Inflammatory macrophage treated with lipopolysaccharide for 1 hour (primary cell): Measurements from ENCODE around the gene RMI2.

Source experiments
- DNase-seq, 2 donors: peaks; one replicate each; pipeline ENCODE4 v3.0.0-alpha.2; 2020 to 2022

RMI2 gene

DNA sequence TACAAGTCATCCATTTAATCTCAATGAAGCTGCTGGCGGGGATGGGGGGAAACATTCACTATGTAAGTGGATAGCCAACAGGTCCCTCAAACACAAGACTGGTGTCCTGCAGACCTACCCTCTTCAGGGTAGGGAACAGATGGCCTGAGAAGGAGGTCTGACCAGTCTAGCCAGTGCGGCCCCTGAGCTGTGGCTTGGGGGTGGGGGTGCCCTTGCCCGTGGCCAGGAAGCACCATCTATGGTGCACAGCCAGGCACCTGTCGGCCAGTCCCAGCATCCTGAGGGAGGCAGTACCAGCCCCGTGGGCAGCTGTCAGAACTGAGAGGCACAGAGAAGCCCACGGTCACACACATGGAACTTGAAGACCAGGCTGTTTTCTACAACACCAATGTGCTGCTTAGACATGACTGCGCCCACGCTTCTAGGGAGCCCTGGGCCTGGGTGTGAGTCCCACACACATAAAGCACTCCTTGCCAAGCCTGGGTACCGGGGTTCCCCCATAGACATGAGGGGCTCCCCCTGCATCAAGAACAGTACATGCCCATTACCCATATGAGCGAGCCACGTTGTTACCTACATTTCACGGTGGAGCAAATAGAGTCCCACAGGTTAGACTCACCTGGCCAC lies 40.9 kb downstream of the RMI2 start:
- DNase-seq = no peak

- no peak for DNase-seq
Measured at GRCh38 chr16:11386791-11387546, 41.7 kb downstream of the RMI2 start.

DNA sequence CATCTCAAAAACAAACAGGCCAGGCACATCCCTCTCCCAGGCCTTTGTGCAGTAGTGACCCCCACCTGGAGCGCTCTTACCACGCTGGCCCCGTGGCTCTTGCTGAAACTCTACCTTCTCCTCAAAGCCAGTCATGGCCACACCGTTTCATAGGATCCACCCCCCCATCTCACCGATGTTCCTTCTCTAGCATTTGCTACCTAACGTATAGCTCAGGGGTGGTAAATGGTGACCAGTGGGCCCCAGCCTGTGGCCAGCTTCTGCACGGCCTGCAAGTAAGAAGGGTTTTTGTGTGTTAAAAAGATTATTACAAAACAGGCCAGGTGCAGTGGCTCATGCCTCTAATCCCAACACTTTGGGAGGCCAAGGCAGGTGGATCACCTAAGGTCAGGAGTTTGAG lies 43.8 kb downstream of the RMI2 start:
- DNase-seq = no peak

- no peak for DNase-seq
Measured at GRCh38 chr16:11389631-11390565, 44.6 kb downstream of the RMI2 start.

DNA sequence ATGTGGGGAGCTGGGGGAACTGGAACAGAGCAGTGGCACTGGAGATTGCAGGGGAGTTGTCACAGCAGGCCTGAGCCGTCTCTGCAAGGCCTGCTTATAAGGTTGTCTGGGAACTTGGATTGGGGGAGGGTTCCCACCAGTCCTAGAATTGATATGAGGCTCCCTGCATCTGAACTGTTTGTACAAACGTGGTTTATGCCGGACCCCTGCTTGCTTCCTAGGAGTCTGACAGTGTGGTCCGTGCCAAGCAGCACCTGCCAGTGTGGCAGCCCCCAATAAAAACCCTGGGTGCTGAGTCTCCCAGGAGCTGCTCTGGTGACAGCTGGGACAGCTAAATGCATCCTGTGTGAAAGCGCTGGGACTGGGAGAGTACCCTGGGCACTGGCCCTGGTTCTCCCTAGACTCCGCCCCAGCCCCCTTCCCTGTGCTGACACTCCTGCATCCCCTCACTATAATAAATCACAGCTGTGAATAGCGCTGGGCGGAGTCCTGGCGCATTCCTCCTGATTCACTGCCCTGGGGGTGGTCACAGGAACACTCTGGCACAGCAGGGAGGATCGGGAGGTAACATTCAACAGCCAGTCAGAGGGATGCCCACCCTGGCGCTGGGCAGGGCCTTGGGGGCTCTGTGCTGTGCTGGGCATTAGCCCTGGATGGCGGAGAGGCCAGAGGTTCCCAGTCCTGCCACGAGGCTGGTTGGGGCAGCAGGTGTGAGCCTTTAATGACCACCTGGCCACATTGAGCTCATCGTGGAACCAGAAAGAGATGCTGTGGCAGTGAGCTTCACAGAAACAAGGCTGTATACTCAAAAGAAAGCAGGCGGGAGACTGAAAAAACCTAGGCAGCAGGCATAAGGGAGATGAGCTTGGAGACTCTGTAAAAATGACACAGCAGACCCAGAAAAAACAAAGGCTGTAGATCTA lies 45.6 kb downstream of the RMI2 start:
- no peak for DNase-seq

DNA sequence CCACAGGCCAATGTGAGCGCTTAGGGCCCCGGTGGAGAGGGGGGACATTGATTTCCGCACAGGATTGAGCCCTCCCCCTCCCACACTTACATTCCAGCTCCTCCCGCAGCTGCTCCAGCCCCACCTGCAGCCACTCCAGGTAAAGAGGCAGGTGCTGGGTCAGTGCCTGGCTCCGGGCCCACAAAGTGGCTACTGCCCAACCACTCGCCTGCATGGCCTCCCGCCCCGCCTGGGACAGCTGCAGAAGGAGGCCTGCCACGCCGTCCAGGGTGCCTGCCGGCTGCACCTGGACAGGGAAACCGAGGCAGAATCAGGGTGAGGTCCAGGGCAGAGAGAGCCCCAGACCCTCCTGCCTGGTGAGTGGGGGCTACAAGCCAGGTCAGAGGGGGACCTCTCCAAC lies 46.3 kb downstream of the RMI2 start:
- no peak for DNase-seq

DNA sequence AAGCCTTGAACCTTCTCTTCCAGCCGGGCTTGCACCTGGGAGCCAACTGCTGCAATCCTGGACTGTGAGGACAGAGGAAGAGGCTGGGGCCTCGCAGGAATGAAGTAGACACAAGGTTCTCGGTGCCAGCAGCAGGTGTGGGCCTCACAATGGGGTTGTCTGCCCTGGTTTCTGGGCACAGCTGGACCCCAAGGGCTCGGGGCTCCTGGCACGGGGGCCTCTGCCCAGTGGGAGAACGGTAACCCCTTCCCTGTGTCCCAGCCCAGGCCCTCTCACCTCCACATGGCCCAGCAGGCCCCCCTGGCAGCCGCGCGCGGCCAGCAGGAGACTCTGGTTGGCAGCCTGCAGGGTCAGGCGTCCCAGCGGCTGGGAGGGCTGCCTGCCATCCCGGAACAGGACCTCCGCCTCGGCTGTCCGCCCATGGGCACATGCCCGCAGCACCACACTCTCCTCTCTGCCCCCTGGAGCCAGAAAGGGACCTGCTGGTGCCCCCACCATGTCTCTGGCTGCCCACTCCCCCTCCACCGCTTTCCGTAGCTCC lies 46.9 kb downstream of the RMI2 start:
- no peak for DNase-seq

GRCh38 chr16:11393366-11393765 lies 48.1 kb downstream of the RMI2 start:
- no peak for DNase-seq

GRCh38 chr16:11393861-11394592 lies 48.8 kb downstream of the RMI2 start:
- no peak for DNase-seq

- DNase-seq = no peak
Measured at GRCh38 chr16:11394593-11394960, 49.3 kb downstream of the RMI2 start.

GRCh38 chr16:11395008-11395948 lies 50.0 kb downstream of the RMI2 start:
- DNase-seq = no peak

GRCh38 chr16:11395949-11396240 lies 50.6 kb downstream of the RMI2 start:
- no peak for DNase-seq

GRCh38 chr16:11396241-11397048 lies 51.2 kb downstream of the RMI2 start:
- peak in 1 of 2 donors; percentile 87 for DNase-seq

GRCh38 chr16:11398136-11398535 lies 52.9 kb downstream of the RMI2 start:
- DNase-seq = no peak

GRCh38 chr16:11398851-11399250 lies 53.6 kb downstream of the RMI2 start:
- no peak for DNase-seq

DNA sequence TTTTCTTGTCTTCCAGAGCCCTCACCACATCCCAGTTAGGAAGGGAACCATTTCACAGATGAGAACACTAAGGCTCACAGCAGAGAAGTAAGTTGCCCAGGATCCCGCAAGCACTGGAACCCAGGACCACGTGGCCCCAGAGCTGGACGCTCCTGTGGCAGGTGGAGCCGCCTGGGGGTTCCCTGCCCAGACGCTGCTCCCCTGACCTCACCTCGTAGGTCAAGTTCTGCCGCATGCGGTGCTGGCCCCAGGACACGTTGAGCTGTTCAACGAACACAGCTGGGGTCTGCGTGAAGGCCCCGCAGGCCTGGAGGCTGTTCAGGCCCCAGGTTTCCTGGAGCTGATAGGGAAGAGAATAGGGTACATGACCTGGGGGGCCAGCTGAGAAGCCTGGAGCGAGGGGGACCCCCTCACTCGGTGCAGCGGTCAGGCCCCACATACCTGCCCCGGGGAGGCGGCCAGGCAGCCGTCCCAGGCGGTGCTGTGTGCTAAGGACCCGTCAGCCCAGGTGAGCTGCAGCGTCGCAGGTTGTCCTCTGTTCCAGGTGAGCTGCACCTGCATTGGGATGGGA lies 54.1 kb downstream of the RMI2 start:
- no peak for DNase-seq

GRCh38 chr16:11400076-11400475 lies 54.8 kb downstream of the RMI2 start:
- no peak for DNase-seq
